ENCODE measurements around the gene SLCO3A1. TPM values are rescaled to one million over a fixed set of nuclear protein-coding genes. Genes with fewer than 3 reads are reported as not detected.

The SLCO3A1 gene
- total RNA-seq, 1 experiment from 2014 or later = not detected

- H3K9me3 Mint-ChIP-seq (ENCODE audit: unreplicated experiment) = no peaks in the 10 kb centered on the region
- H3K4me3 ChIP-seq (ENCODE audit: low read depth, low read length) = no peak overlapping the region
- ChIA-PET POLR2A (no interaction called here), CTCF (interaction anchor here (0.6 kb wide), 1 partner anchor 810 kb away, joined by 3 read pairs; no protein-coding TSS in a partner anchor)
- no peaks in the 10 kb centered on the region for H3K4me1 Mint-ChIP-seq (ENCODE audit: low read depth, unreplicated experiment)
- H3K27me3 ChIP-seq (replicated peaks; ENCODE audit: control insufficient read depth, insufficient read depth, low read length) = no peaks in the 10 kb centered on the region
- intact Hi-C loops (cut with micrococcal nuclease; ENCODE audit: unreplicated experiment) = no loop called here
- no peak for TF ChIP-seq CTCF (IDR thresholded peaks at IDR 0.05; ENCODE audit: insufficient read depth in 1 of 2, low read depth in 1 of 2, low read length in 1 of 2, severe bottlenecking in 1 of 2, unreplicated experiment in 1 of 2)
- no peaks in the 10 kb centered on the region for H3K9me3 ChIP-seq
- H3K4me3 Mint-ChIP-seq (ENCODE audit: unreplicated experiment) = no peak overlapping the region
- no TSS peak for BruUV-seq (replicated peaks)
- H3K27me3 Mint-ChIP-seq (ENCODE audit: insufficient read depth, unreplicated experiment) = no peaks in the 10 kb centered on the region
- no peak for DNase-seq
- H3K36me3 ChIP-seq (ENCODE audit: control insufficient read depth, insufficient read depth, low read length) = no peaks in the 10 kb centered on the region
- no peaks in the 10 kb centered on the region for H3K36me3 Mint-ChIP-seq (ENCODE audit: insufficient read depth, unreplicated experiment)
- no peaks in the 10 kb centered on the region for H3K4me1 ChIP-seq
- no peak overlapping the region for H3K27ac Mint-ChIP-seq (ENCODE audit: unreplicated experiment)
These were observed 38.9 kb downstream of the SLCO3A1 start for GRCh38 chr15:91892436-91892835.

GRCh38 chr15:91894606-91895005 lies 41.1 kb downstream of the SLCO3A1 start:
- no TSS peak for BruUV-seq (replicated peaks)
- no peak for DNase-seq
- TF ChIP-seq CTCF (IDR thresholded peaks at IDR 0.05; ENCODE audit: insufficient read depth in 1 of 2, low read depth in 1 of 2, low read length in 1 of 2, severe bottlenecking in 1 of 2, unreplicated experiment in 1 of 2) = no peak
- Mint-ChIP-seq H3K9me3 (ENCODE audit: unreplicated experiment) (no peaks in the 10 kb centered on the region), H3K4me3 (ENCODE audit: unreplicated experiment) (no peak overlapping the region), H3K4me1 (ENCODE audit: low read depth, unreplicated experiment) (no peaks in the 10 kb centered on the region), H3K36me3 (ENCODE audit: insufficient read depth, unreplicated experiment) (no peaks in the 10 kb centered on the region), H3K27me3 (ENCODE audit: insufficient read depth, unreplicated experiment) (peaks cover 3% of the 10 kb centered on the region), H3K27ac (ENCODE audit: unreplicated experiment) (no peak overlapping the region)
- Histone ChIP-seq H3K27me3 (replicated peaks; ENCODE audit: control insufficient read depth, insufficient read depth, low read length) (no peaks in the 10 kb centered on the region), H3K4me3 (ENCODE audit: low read depth, low read length) (no peak overlapping the region), H3K9me3 (no peaks in the 10 kb centered on the region), H3K4me1 (no peaks in the 10 kb centered on the region), H3K36me3 (ENCODE audit: control insufficient read depth, insufficient read depth, low read length) (no peaks in the 10 kb centered on the region)
- intact Hi-C loops (cut with micrococcal nuclease; ENCODE audit: unreplicated experiment) = no loop called here
- POLR2A ChIA-PET = no interaction called here
- CTCF ChIA-PET = no interaction called here

GRCh38 chr15:91895051-91895450 lies 41.5 kb downstream of the SLCO3A1 start:
- no TSS peak for BruUV-seq (replicated peaks)
- POLR2A ChIA-PET = no interaction called here
- no peaks in the 10 kb centered on the region for H3K36me3 Mint-ChIP-seq (ENCODE audit: insufficient read depth, unreplicated experiment)
- intact Hi-C loops (cut with micrococcal nuclease; ENCODE audit: unreplicated experiment) = no loop called here
- Histone ChIP-seq H3K27me3 (replicated peaks; ENCODE audit: control insufficient read depth, insufficient read depth, low read length) (no peaks in the 10 kb centered on the region), H3K36me3 (ENCODE audit: control insufficient read depth, insufficient read depth, low read length) (no peaks in the 10 kb centered on the region), H3K4me1 (no peaks in the 10 kb centered on the region), H3K9me3 (no peaks in the 10 kb centered on the region), H3K4me3 (ENCODE audit: low read depth, low read length) (no peak overlapping the region)
- no peak for DNase-seq
- H3K4me3 Mint-ChIP-seq (ENCODE audit: unreplicated experiment) = no peak overlapping the region
- no peaks in the 10 kb centered on the region for H3K9me3 Mint-ChIP-seq (ENCODE audit: unreplicated experiment)
- no peak overlapping the region for H3K27ac Mint-ChIP-seq (ENCODE audit: unreplicated experiment)
- no peak for TF ChIP-seq CTCF (IDR thresholded peaks at IDR 0.05; ENCODE audit: insufficient read depth in 1 of 2, low read depth in 1 of 2, low read length in 1 of 2, severe bottlenecking in 1 of 2, unreplicated experiment in 1 of 2)
- CTCF ChIA-PET = no interaction called here
- no peaks in the 10 kb centered on the region for H3K4me1 Mint-ChIP-seq (ENCODE audit: low read depth, unreplicated experiment)
- H3K27me3 Mint-ChIP-seq (ENCODE audit: insufficient read depth, unreplicated experiment) = peaks cover 3% of the 10 kb centered on the region

All from Caco-2 (cell line).